ENCODE results near the gene AVPI1. TPM values are rescaled to one million over a fixed set of nuclear protein-coding genes. Genes with fewer than 3 reads are reported as not detected.

AVPI1 gene
- total and polyA plus RNA-seq, 8 donors: 3.7 to 9.1 (median 4.6) TPM

- H3K9me3 ChIP-seq: no peaks in the 10 kb centered on the region
- no peak overlapping the region for H3K4me3 ChIP-seq
- H3K27me3 ChIP-seq: no peaks in the 10 kb centered on the region
- TF ChIP-seq CTCF (IDR thresholded peaks at IDR 0.05): no peak
- no peak for FAIRE-seq
- H3K36me3 ChIP-seq: no peaks in the 10 kb centered on the region
- H3K4me1 ChIP-seq: peaks cover 12 to 30% (median 13%) of the 10 kb centered on the region in 3 donors
- ATAC-seq: no peak
- 84 to 92% methylated on average over 5 of the region's 5 CpGs for WGBS, 2 donors
- intact Hi-C loops (cut with DNase I): loop anchor here in 1 of 3 donors (10.0 kb wide), 1 partner anchor 45 kb away; the partner anchor contains the start of gene ZFYVE27
- DNase-seq: no peak
- no peak overlapping the region for H3K27ac ChIP-seq
These were observed 2.5 kb upstream of the AVPI1 start for GRCh38 chr10:97689559-97690020.

- FAIRE-seq (no peak), ATAC-seq (no peak), DNase-seq (no peak)
- Histone ChIP-seq H3K4me3 (peak overlapping the region in 2 of 4 donors; percentile 59 to 71), H3K9me3 (no peaks in the 10 kb centered on the region), H3K27me3 (no peaks in the 10 kb centered on the region), H3K36me3 (no peaks in the 10 kb centered on the region), H3K4me1 (peaks cover 15 to 43% (median 19%) of the 10 kb centered on the region in 3 donors), H3K27ac (peak overlapping the region; percentile 69 to 87 (median 82))
- no peak for TF ChIP-seq CTCF (IDR thresholded peaks at IDR 0.05)
- 37 to 44% methylated on average over 14 of the region's 14 CpGs for WGBS, 2 donors
- intact Hi-C loops (cut with DNase I): loop anchor here in 1 of 3 donors (10.0 kb wide), 1 partner anchor 47 kb away; the partner anchor contains the start of gene ZFYVE27
These were observed 1.0 kb upstream of the AVPI1 start for GRCh38 chr10:97687785-97688781.

DNA sequence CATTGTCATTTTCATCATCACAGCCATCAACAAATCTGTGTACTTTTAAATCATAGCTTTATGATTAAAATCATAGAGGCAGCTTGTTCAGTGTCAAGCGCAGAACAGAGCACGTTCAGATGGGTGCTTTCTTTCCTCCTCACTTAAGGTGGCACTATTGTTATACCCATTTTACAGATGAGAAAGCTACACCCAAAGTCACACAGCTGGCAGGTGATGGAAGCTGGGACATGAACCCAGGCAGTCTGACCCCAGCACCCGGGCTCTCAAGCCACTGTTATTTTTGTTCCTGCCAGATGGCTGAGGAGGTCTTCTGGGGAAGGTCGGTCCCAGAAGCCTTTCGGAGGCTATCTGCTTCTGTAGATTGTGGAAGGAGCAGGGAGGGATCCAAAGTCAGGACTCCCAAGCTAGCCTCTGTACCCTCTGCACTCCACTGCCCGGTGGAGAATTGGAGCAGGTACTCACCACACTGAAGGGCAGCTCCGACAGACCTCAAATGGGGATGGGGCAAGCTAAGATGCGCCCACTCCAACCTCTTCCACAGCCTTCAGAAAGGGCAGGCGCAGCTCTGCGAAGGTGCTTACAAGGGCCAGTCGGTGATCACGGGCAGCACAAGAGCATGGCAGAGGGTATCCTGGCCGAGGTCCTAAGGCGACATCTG, 610 bp downstream of the AVPI1 start:
- FAIRE-seq (no peak), DNase-seq (no peak), ATAC-seq (peak; percentile 6 to 22 (median 12))
- 5 to 7% methylated on average over 14 of the region's 14 CpGs for WGBS, 2 donors
- Histone ChIP-seq H3K4me3 (peak overlapping the region; percentile 39 to 71 (median 52)), H3K27ac (peak overlapping the region; percentile 69 to 87 (median 82)), H3K9me3 (no peaks in the 10 kb centered on the region), H3K4me1 (peaks cover 15 to 43% (median 19%) of the 10 kb centered on the region in 3 donors), H3K36me3 (no peaks in the 10 kb centered on the region), H3K27me3 (no peaks in the 10 kb centered on the region)
- no peak for TF ChIP-seq CTCF (IDR thresholded peaks at IDR 0.05)
- intact Hi-C loops (cut with DNase I): loop anchor here in 1 of 3 donors (10.0 kb wide), 1 partner anchor 48 kb away; the partner anchor contains the start of gene ZFYVE27

DNA sequence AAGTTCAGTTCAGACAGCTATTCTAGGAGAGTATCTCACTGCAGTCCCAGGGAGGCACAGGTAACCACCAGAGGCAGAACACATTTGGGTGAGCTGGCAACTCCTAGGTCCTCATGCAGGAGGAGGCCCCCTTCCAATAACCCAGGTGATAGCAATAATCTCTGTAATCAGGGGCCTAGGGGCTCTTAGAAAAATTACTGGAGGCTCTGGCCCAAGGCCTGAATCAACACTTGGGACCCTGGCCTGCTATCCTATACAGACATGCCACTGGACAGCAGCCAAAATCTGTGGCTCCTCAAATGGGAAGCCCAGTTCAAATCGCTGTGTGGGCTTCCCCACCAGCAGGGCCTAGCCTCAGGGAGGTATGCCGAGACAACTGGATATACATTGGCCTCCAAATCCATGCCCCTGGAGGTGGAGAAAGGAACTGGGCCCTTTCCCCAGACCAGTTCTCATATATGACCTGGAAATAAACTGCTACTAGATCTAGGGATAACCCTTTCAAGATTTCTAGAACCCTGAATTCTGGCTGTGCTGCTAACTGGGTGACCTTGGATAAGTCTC, 1.6 kb downstream of the AVPI1 start:
- FAIRE-seq (no peak), DNase-seq (peak in 3 of 6 donors; percentile 45 to 52 (median 48)), ATAC-seq (no peak)
- Histone ChIP-seq H3K27ac (peak overlapping the region in 2 of 4 donors; percentile 63 to 86), H3K4me1 (peaks cover 15 to 43% (median 19%) of the 10 kb centered on the region in 3 donors), H3K36me3 (no peaks in the 10 kb centered on the region), H3K9me3 (no peaks in the 10 kb centered on the region), H3K27me3 (no peaks in the 10 kb centered on the region), H3K4me3 (peak overlapping the region in 2 of 4 donors; percentile 59 to 71)
- peak in 1 of 4 donors; percentile 8 for TF ChIP-seq CTCF (IDR thresholded peaks at IDR 0.05)
- WGBS, 2 donors: 12 to 18% methylated on average over 2 of the region's 2 CpGs
- intact Hi-C loops (cut with DNase I): loop anchor here in 1 of 3 donors (10.0 kb wide), 1 partner anchor 49 kb away; the partner anchor contains the start of gene ZFYVE27

All from pancreas (tissue), 10 donors.